HG02571 (cell line): ENCODE measurements around the gene KCNJ14.

ENCODE experiments used
- ATAC-seq: cut with Tn5 transposase; IDR thresholded peaks from one replicate; pipeline ENCODE4 v1.9.1; 2021; ENCODE audit warnings: mild to moderate bottlenecking, moderate library complexity; ENCODE audit not compliant: unreplicated experiment

The KCNJ14 gene

DNA sequence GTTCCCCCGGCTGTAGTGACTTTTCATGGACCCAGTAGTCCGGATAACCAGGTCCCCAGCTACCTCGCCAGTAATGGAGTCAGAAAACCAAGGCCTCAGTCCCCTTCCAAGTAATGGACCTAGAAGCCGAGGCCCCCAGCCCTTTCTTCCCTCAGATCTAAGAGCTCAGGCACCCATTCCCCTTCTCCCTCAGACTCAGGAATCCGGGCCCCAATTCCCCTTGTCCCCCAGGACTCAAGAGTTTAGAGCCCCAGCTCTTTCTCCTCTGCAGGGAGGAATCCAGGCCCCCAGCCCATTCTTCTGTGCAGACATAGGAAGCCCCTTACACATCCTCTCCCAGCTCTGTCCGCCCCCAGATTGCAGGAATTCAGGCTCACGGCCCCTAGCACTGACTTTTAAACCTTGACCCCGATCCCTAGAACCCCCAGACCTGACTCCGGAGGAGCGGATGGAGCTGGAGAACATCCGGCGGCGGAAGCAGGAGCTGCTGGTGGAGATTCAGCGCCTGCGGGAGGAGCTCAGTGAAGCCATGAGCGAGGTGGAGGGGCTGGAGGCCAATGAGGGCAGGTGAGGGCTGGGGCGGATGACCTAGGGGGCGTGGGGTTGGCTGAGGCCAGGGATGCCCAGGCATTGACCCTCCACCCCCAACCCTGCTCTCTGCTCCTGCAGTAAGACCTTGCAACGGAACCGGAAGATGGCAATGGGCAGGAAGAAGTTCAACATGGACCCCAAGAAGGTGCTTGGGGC is 14.7 kb downstream of the KCNJ14 start:
- no peak for ATAC-seq

DNA sequence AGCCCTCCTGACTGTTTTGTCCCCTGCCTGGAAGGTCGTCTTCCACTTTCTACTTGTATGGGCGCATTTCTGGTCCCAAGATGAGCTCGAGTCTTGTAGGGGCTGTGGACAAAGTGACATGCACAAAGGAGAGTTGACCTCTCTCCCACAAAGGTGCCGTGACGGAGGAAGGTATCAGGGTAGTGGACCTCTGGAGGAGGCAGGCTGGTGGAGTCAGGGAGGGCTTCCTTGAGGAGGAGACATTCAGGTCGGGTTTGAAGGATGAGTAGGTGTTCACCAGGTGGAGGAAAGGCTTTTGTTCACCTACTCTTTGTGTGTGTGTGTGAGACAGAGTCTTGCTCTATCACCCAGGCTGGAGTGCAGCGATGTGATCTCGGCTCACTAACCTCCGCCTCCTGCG is 15.5 kb downstream of the KCNJ14 start:
- no peak for ATAC-seq

GRCh38 chr19:48471836-48472235 is 16.5 kb downstream of the KCNJ14 start:
- no peak for ATAC-seq

- ATAC-seq, result no peak
Observed at GRCh38 chr19:48473161-48473966, 18.0 kb downstream of the KCNJ14 start.

DNA sequence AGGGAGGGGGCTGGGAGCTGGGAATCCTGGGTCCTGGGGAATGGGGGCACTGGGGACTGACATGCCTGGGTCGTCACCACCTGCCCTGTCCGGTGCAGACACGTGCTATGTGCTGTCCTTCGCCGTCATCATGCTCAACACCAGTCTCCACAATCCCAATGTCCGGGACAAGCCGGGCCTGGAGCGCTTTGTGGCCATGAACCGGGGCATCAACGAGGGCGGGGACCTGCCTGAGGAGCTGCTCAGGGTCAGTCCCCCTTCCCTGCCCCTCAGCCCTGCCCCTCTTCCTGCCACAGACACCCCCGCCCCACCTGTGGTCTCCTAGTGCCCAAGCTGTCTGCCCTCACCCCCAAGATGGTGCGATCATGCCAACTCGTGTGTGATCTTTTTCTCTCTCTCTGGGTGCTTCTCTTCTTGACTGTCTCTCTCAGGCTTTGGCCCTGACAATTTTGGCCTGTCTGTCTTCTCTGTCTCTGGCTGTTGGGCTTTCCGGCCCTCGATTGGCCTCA is 18.8 kb downstream of the KCNJ14 start:
- no peak for ATAC-seq

DNA sequence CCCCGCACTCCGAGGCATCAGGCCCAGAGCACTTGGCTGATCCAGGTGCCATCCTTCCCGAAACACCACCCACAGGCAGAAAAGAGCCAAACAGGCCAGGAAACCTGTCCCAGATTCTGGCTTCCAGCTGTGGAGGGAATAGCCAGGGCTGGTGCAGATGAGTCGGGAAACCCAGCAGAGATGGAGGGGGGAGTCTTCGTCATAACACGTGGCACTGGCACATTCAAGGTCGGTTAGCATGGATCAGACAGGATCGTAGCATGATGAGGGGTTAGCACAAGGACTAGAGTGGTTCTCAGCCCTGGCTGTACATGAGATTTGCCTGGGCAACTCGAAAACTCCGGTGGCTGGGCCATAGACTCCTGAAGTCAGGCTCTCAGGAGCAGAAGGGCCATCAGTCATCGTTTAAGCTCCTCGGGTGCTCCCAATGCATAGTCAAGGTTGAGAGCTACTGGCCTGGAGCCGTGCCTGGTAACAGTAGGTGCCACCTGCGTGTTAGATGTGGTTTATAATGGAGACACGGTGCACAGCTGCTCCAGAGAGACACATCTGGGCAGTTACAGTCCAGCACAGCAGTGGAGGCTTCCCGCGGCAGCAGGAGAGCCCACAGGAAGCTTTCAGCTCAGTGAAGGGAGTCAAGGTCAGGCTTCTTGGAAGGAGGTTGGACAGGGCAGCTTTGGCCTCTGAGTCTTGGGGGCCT is 20.1 kb downstream of the KCNJ14 start:
- ATAC-seq, result no peak

- no peak for ATAC-seq
Observed at GRCh38 chr19:48476176-48476575, 20.8 kb downstream of the KCNJ14 start.

DNA sequence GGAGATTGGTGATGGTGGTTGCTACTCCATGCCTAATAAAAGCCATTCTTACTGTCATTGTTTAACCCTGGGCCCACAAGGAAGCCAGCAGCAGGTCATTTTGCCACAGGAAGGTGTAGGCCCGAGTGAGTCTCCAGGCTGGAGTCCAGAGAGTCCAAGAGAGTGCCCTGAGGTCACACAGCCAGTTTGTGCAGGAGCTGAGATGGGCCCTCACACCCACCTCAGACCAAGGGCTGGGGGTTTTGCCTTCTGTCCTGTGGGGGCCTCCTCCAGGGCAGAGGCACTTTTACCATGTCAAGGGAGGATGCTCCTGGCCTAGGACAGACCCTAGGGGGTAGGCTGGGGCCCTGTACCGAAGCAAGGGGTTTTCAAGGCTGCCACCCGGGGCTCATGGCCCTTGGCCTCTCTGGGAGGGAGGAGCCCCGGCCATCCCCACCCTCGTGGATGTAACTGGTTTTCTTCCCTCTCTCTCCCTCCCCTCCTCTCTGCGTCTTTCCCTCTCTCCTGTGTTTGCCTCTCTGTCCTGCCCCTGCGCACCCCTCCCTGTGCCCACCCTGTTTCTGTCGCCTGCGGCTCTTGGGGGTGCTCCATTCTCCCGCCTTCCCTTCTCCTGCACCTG is 21.8 kb downstream of the KCNJ14 start:
- ATAC-seq, result no peak

DNA sequence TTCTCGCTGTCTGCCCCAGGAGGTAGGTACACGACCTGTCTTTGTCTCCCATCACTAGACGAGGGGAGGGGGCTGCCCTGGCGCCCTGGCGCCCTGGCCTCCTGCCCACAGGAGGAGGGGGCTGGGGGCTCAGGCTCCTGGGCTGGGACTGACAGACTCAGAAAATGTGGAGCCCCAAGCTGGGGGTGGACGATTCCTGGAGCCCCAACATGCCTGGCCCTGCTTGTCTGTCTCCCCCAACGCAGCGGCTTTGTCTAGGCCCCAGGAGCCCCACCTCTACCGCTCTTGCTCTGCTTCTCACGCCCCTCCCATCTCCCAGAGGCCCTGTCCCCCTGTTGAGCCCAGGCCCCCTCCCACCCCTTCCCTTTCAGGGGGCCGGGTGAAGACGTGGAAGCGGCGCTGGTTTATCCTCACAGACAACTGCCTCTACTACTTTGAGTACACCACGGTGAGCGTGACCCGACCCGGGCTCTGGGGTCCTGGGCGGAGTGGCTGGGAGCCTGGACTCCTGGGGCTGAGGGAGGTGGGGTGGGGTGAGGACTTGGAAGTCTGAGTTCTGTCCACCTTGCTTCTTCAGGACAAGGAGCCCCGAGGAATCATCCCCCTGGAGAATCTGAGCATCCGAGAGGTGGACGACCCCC is 22.4 kb downstream of the KCNJ14 start:
- no peak for ATAC-seq

- ATAC-seq, result no peak
Observed at GRCh38 chr19:48478339-48479256, 23.2 kb downstream of the KCNJ14 start.

GRCh38 chr19:48479686-48480085 is 24.3 kb downstream of the KCNJ14 start:
- ATAC-seq, result no peak

- no peak for ATAC-seq
Observed at GRCh38 chr19:48480183-48480557, 24.8 kb downstream of the KCNJ14 start.

GRCh38 chr19:48480558-48481500 is 25.5 kb downstream of the KCNJ14 start:
- no peak for ATAC-seq

GRCh38 chr19:48481846-48482639 is 26.7 kb downstream of the KCNJ14 start:
- no peak for ATAC-seq

DNA sequence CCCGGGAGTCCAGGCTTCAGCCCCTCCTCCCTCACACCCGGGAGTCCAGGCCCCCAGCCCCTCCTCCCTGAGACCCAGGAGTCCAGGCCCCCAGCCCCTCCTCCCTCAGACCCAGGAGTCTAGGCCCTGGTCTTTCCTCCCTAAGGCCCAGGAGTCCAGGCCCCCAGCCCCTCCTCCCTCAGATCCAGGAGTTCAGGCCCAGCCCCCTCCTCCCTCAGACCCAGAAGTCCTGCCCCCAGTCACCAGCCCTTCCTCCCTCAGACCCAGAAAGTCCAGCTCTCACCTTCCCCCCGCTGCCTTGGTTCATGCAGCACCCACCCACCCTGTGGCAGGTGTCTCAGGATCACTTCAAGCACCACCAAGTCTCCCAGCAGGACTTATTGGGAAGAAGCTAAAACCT is 27.9 kb downstream of the KCNJ14 start:
- no peak for ATAC-seq

DNA sequence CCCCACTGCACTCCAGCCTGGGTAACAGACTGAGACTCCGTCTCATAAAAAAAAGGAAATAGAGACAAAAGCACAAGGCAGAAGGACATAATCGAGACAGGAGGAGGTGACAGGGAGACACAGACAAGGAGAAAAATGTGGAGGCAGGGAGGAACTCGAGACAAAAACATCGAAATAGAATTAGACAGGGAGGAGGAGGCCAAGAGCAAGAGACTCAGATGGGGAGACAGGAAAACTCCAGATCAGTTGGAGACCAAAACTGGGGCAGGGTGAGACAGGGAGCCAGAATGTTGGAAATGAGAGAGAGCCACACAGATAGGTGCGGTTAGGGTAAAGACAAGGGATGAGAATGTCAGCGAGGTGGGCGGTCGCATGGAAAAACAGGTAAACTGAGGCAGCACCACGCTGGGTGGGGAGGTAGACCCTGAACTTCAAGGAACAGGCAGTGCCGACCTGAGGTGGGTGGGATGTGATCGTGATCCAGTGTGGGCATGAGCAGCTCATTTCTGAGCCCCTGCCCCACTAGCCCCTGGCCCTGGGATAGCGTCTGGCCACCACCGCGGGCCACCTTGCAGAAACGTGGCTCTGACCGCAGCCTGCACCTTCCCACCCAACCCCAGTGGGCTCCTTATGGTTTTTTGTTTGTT is 29.0 kb downstream of the KCNJ14 start:
- ATAC-seq, result no peak

- ATAC-seq, result no peak
Observed at GRCh38 chr19:48484931-48485612, 29.7 kb downstream of the KCNJ14 start.
